WTC11 (cell line): ENCODE results near the gene GARS1. TPM values are rescaled to one million over a fixed set of nuclear protein-coding genes. Genes with fewer than 3 reads are reported as not detected.

ENCODE experiments used
- ATAC-seq: fragments of 200-7000 bp; cut with Tn5 transposase; 2 replicates; pipeline ENCODE4 v1.10.0; 2021; ENCODE audit warnings: mild to moderate bottlenecking, moderate library complexity
- CTCF ChIA-PET: fragments of 300-600 bp; sonication (Branson Sonifier 250); formaldehyde crosslinking; loops from one replicate; lab custom pipeline; 2021; ENCODE audit warnings: antibody characterized with exemption; lab: Charles Lee
- POLR2A ChIA-PET: fragments of 350-600 bp; sonication (Branson Sonifier 250); formaldehyde crosslinking; loops from one replicate; lab custom pipeline; 2021; ENCODE audit warnings: antibody characterized with exemption; lab: Charles Lee
- DNase-seq: peaks from one replicate; pipeline ENCODE4 v3.0.0; 2021; ENCODE audit warnings: low spot score
- H3K27ac Mint-ChIP-seq: 2 replicates; pipeline ENCODE4 v1.8.0; 2021; ENCODE audit warnings: mixed read lengths
- H3K27me3 Mint-ChIP-seq: 2 replicates; pipeline ENCODE4 v1.8.0; 2021; ENCODE audit warnings: low read depth, mild to moderate bottlenecking, moderate library complexity, mixed read lengths
- H3K36me3 Mint-ChIP-seq: 2 replicates; pipeline ENCODE4 v1.8.0; 2021; ENCODE audit warnings: mixed read lengths
- H3K4me1 Mint-ChIP-seq: 2 replicates; pipeline ENCODE4 v1.8.0; 2022; ENCODE audit warnings: mixed read lengths
- H3K4me3 Mint-ChIP-seq: 2 replicates; pipeline ENCODE4 v1.8.0; 2021; ENCODE audit warnings: mild to moderate bottlenecking, moderate library complexity, mixed read lengths
- H3K9me3 Mint-ChIP-seq: 2 replicates; pipeline ENCODE4 v1.8.0; 2021; ENCODE audit warnings: mixed read lengths
- CREB1 ChIP-seq: sonication (generic); formaldehyde crosslinking; IDR thresholded peaks from 2 replicates; pipeline ENCODE4 v1.8.0; 2023; ENCODE audit warnings: mild to moderate bottlenecking, missing genetic modification reagents
- EMX1 ChIP-seq: fragments of 250-450 bp; sonication (Bioruptor Pico); IDR thresholded peaks from 2 replicates; pipeline ENCODE4 v1.8.0; 2021; ENCODE audit warnings: mild to moderate bottlenecking
- ESRRA ChIP-seq: sonication (generic); formaldehyde crosslinking; IDR thresholded peaks from 2 replicates; pipeline ENCODE4 v1.8.1; 2022; ENCODE audit warnings: mild to moderate bottlenecking, missing genetic modification reagents, borderline replicate concordance
- FOXJ3 ChIP-seq: sonication (generic); formaldehyde crosslinking; IDR thresholded peaks from 2 replicates; pipeline ENCODE4 v1.9.0; 2021; ENCODE audit warnings: missing genetic modification reagents, mild to moderate bottlenecking, borderline replicate concordance
- FOXK1 ChIP-seq: sonication (generic); formaldehyde crosslinking; IDR thresholded peaks from 2 replicates; pipeline ENCODE4 v1.8.0; 2022; ENCODE audit warnings: mild to moderate bottlenecking, moderate library complexity, missing genetic modification reagents
- GRHL2 ChIP-seq: fragments of 250-450 bp; sonication (Bioruptor Pico); IDR thresholded peaks from 2 replicates; pipeline ENCODE4 v1.8.0; 2022; ENCODE audit warnings: mild to moderate bottlenecking, moderate library complexity; ENCODE audit not compliant: insufficient replicate concordance, severe bottlenecking
- GTF2I ChIP-seq: fragments of 250-450 bp; sonication (Bioruptor Pico); conservative IDR thresholded peaks from 2 replicates; pipeline ENCODE4 v1.4.0; 2021; ENCODE audit warnings: mild to moderate bottlenecking
- HMGA2 ChIP-seq: fragments of 250-450 bp; sonication (Bioruptor Pico); IDR thresholded peaks from 2 replicates; pipeline ENCODE4 v1.4.0; 2021; ENCODE audit warnings: mild to moderate bottlenecking, moderate library complexity
- JUN ChIP-seq: sonication (generic); formaldehyde crosslinking; IDR thresholded peaks from 2 replicates; pipeline ENCODE4 v1.8.0; 2023; ENCODE audit warnings: mild to moderate bottlenecking, missing genetic modification reagents
- KAT7 ChIP-seq: sonication (generic); formaldehyde crosslinking; IDR thresholded peaks from 2 replicates; pipeline ENCODE4 v1.8.1; 2023; ENCODE audit warnings: missing genetic modification reagents, mild to moderate bottlenecking, borderline replicate concordance
- MYBL2 ChIP-seq: sonication (generic); formaldehyde crosslinking; IDR thresholded peaks from 2 replicates; pipeline ENCODE4 v1.8.1; 2023; ENCODE audit warnings: mild to moderate bottlenecking, moderate library complexity, missing genetic modification reagents
- NFE2L1 ChIP-seq: sonication (generic); formaldehyde crosslinking; IDR thresholded peaks from 2 replicates; pipeline ENCODE4 v1.8.1; 2023; ENCODE audit warnings: missing genetic modification reagents
- RELA ChIP-seq: sonication (generic); formaldehyde crosslinking; IDR thresholded peaks from 2 replicates; pipeline ENCODE4 v1.8.1; 2022; ENCODE audit warnings: missing genetic modification reagents, mild to moderate bottlenecking, borderline replicate concordance
- TCF7 ChIP-seq: sonication (generic); formaldehyde crosslinking; IDR thresholded peaks from 2 replicates; pipeline ENCODE4 v1.8.0; 2022; ENCODE audit warnings: mild to moderate bottlenecking, low read depth, missing genetic modification reagents, moderate library complexity
- TEAD1 ChIP-seq: sonication (generic); formaldehyde crosslinking; IDR thresholded peaks from 2 replicates; pipeline ENCODE4 v1.8.0; 2022; ENCODE audit warnings: mild to moderate bottlenecking, missing genetic modification reagents
- ZNF263 ChIP-seq: sonication (generic); formaldehyde crosslinking; IDR thresholded peaks from 2 replicates; pipeline ENCODE4 v1.8.1; 2022; ENCODE audit warnings: low read depth, mild to moderate bottlenecking, moderate library complexity, missing genetic modification reagents
- ZNF396 ChIP-seq: fragments of 250-450 bp; sonication (Bioruptor Pico); IDR thresholded peaks from 2 replicates; pipeline ENCODE4 v1.8.0; 2021; ENCODE audit warnings: mild to moderate bottlenecking, moderate library complexity, borderline replicate concordance
- ZNF671 ChIP-seq: fragments of 250-450 bp; sonication (Bioruptor Pico); IDR thresholded peaks from 2 replicates; pipeline ENCODE4 v1.8.0; 2021; ENCODE audit warnings: mild to moderate bottlenecking
- total RNA-seq: library from RNA; stranded (reverse); gene quantifications from 3 replicates; pipeline ENCODE4 v1.2.3, GENCODE V29; 2021
- TF ChIP-seq, protein P1 (sequence below): fragments of 250-450 bp; sonication (Bioruptor Pico); IDR thresholded peaks from 2 replicates; pipeline ENCODE4 v1.8.0; 2021; ENCODE audit warnings: mild to moderate bottlenecking
- TF ChIP-seq, protein P2 (sequence below): sonication (generic); formaldehyde crosslinking; conservative IDR thresholded peaks from 2 replicates; pipeline ENCODE4 v1.8.1; 2022; ENCODE audit warnings: mild to moderate bottlenecking, missing genetic modification reagents
- TF ChIP-seq, protein P3 (sequence below): sonication (generic); formaldehyde crosslinking; IDR thresholded peaks from 2 replicates; pipeline ENCODE4 v1.8.0; 2022; ENCODE audit warnings: mild to moderate bottlenecking, missing genetic modification reagents
- TF ChIP-seq, protein P4 (sequence below): sonication (generic); formaldehyde crosslinking; IDR thresholded peaks from 2 replicates; pipeline ENCODE4 v1.8.1; 2022; ENCODE audit warnings: mild to moderate bottlenecking, moderate library complexity, missing genetic modification reagents
- TF ChIP-seq, protein P5 (sequence below): sonication (generic); formaldehyde crosslinking; IDR thresholded peaks from 2 replicates; pipeline ENCODE4 v1.8.1; 2023; ENCODE audit warnings: mild to moderate bottlenecking, missing genetic modification reagents, moderate library complexity
- TF ChIP-seq, protein P6 (sequence below): sonication (generic); formaldehyde crosslinking; IDR thresholded peaks from 2 replicates; pipeline ENCODE4 v1.8.1; 2022; ENCODE audit warnings: missing genetic modification reagents, borderline replicate concordance
- TF ChIP-seq, protein P7 (sequence below): sonication (generic); formaldehyde crosslinking; IDR thresholded peaks from 2 replicates; pipeline ENCODE4 v1.8.1; 2023; ENCODE audit warnings: mild to moderate bottlenecking, missing genetic modification reagents, moderate library complexity

GARS1 gene
- total RNA-seq, 1 experiment from 2014 or later = 236 TPM

DNA sequence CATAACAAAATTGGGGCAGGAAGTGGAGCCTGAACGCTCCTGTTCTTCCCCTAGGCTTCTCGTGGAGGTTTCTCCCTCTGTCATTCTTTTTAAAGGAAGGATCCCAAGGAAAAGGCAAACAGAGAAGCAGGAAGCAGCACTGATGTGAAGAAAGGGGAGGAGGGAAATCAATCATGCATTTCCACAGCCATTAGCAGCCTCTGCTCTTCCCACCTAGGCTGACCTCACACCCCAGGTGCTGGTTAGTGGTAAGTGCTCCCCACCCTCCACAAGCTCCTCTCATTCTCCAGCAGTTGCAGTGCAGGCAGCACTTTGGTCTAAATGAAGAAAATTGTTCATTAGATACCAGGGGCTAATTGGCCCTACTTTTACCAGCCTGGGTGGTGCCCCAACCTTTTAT is 85.0 kb downstream of the GARS1 start:
- no peak for TF ChIP-seq TCF7 (CRISPR knock-in tag)
- TF ChIP-seq, protein P1, sequence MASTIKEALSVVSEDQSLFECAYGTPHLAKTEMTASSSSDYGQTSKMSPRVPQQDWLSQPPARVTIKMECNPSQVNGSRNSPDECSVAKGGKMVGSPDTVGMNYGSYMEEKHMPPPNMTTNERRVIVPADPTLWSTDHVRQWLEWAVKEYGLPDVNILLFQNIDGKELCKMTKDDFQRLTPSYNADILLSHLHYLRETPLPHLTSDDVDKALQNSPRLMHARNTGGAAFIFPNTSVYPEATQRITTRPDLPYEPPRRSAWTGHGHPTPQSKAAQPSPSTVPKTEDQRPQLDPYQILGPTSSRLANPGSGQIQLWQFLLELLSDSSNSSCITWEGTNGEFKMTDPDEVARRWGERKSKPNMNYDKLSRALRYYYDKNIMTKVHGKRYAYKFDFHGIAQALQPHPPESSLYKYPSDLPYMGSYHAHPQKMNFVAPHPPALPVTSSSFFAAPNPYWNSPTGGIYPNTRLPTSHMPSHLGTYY (CRISPR knock-in tag) = no peak
- TF ChIP-seq, protein P2, sequence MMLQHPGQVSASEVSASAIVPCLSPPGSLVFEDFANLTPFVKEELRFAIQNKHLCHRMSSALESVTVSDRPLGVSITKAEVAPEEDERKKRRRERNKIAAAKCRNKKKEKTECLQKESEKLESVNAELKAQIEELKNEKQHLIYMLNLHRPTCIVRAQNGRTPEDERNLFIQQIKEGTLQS (CRISPR knock-in tag) = no peak
- TF ChIP-seq HMGA2 (CRISPR knock-in tag) = no peak
- TF ChIP-seq, protein P3, sequence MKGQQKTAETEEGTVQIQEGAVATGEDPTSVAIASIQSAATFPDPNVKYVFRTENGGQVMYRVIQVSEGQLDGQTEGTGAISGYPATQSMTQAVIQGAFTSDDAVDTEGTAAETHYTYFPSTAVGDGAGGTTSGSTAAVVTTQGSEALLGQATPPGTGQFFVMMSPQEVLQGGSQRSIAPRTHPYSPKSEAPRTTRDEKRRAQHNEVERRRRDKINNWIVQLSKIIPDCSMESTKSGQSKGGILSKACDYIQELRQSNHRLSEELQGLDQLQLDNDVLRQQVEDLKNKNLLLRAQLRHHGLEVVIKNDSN = no peak
- no peak for TF ChIP-seq EMX1 (CRISPR knock-in tag)
- peak; percentile 61; the same call in 1 of the 2 replicates for TF ChIP-seq ZNF263 (CRISPR knock-in tag)
- no peak for TF ChIP-seq ZNF396 (CRISPR knock-in tag)
- ChIA-PET POLR2A (no interaction called here), CTCF (interaction anchor here (0.8 to 1.6 kb wide), 4 partner anchors 15 to 111 kb away, joined by 3 to 4 read pairs (median 4); no protein-coding TSS in a partner anchor)
- peaks cover 46% of the 10 kb centered on the region for H3K4me1 Mint-ChIP-seq
- no peaks in the 10 kb centered on the region for H3K9me3 Mint-ChIP-seq
- ATAC-seq (no peak), DNase-seq (no peak)
- no peaks in the 10 kb centered on the region for H3K36me3 Mint-ChIP-seq
- peaks cover 66% of the 10 kb centered on the region for H3K27me3 Mint-ChIP-seq
- no peak overlapping the region for H3K27ac Mint-ChIP-seq
- H3K4me3 Mint-ChIP-seq = no peak overlapping the region

DNA sequence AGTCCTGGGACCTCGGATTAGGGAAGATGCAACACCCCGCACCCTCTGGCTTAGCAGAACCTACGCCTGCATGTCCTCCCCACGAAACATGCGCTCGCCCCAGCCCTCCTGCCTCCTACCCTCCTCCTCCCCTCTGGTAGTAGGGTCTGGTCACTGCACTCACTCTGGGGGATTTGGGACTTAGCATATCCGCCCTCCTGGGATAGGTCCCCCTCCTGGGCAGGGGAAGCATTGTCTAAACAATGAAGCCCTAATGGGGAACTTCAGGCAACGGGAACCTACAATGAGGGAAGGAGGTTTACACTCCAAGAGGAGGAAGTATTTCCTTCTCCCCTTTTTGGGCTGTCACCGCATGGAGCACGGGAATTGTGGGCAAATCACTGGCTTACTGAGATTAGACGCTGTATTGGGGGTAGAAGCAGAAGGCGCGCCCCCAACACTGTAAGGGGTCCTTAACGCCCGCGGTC is 86.7 kb downstream of the GARS1 start:
- H3K27ac Mint-ChIP-seq = no peak overlapping the region
- ATAC-seq (peak; percentile 51), DNase-seq (peak; percentile 36)
- H3K4me1 Mint-ChIP-seq = peaks cover 46% of the 10 kb centered on the region
- H3K27me3 Mint-ChIP-seq = peaks cover 74% of the 10 kb centered on the region
- no peaks in the 10 kb centered on the region for H3K36me3 Mint-ChIP-seq
- ChIA-PET POLR2A (no interaction called here), CTCF (interaction anchor here (0.6 to 4.2 kb wide), 16 partner anchors 10 to 760 kb away, joined by 3 to 57 read pairs (median 6); no protein-coding TSS in a partner anchor)
- TF ChIP-seq ESRRA (no peak), TEAD1 (CRISPR knock-in tag) (0 out of 2 replicates have a peak, but pooled peaks have one; percentile 37)
- TF ChIP-seq, protein P4, sequence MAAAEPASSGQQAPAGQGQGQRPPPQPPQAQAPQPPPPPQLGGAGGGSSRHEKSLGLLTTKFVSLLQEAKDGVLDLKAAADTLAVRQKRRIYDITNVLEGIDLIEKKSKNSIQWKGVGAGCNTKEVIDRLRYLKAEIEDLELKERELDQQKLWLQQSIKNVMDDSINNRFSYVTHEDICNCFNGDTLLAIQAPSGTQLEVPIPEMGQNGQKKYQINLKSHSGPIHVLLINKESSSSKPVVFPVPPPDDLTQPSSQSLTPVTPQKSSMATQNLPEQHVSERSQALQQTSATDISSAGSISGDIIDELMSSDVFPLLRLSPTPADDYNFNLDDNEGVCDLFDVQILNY (CRISPR knock-in tag) = 0 out of 2 replicates have a peak, but pooled peaks have one; percentile 8
- peak overlapping the region; percentile 79 for H3K4me3 Mint-ChIP-seq
- no peaks in the 10 kb centered on the region for H3K9me3 Mint-ChIP-seq

DNA sequence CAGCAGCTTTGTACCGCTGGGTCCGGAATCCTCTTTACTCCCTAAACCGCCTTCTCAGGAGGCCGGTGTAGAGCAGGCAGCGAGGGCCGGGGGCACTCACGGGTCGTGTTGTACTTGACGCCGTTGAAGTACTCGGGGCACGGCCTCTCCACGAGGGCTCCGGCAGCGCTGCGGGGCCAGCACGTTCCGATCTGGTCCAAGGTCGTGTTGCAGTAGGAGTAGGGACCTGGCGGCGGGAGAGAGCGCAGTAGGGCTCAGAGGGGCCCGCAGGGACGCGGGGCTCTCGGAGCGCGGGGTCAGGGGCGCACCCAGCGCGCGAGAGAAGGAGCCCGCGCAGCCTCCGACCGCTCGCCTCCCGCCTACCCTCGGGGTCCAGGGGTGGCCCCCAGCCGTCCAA is 87.1 kb downstream of the GARS1 start:
- no peaks in the 10 kb centered on the region for H3K9me3 Mint-ChIP-seq
- DNase-seq (peak; percentile 36), ATAC-seq (peak; percentile 13)
- no peak for TF ChIP-seq GRHL2 (CRISPR knock-in tag)
- TF ChIP-seq KAT7 = 0 out of 2 replicates have a peak, but pooled peaks have one; percentile 77
- TF ChIP-seq ZNF671 (CRISPR knock-in tag) = no peak
- TF ChIP-seq, protein P5, sequence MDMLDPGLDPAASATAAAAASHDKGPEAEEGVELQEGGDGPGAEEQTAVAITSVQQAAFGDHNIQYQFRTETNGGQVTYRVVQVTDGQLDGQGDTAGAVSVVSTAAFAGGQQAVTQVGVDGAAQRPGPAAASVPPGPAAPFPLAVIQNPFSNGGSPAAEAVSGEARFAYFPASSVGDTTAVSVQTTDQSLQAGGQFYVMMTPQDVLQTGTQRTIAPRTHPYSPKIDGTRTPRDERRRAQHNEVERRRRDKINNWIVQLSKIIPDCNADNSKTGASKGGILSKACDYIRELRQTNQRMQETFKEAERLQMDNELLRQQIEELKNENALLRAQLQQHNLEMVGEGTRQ (CRISPR knock-in tag) = no peak; the same call in 1 of the 2 replicates
- TF ChIP-seq GTF2I = no peak
- TF ChIP-seq, protein P6, sequence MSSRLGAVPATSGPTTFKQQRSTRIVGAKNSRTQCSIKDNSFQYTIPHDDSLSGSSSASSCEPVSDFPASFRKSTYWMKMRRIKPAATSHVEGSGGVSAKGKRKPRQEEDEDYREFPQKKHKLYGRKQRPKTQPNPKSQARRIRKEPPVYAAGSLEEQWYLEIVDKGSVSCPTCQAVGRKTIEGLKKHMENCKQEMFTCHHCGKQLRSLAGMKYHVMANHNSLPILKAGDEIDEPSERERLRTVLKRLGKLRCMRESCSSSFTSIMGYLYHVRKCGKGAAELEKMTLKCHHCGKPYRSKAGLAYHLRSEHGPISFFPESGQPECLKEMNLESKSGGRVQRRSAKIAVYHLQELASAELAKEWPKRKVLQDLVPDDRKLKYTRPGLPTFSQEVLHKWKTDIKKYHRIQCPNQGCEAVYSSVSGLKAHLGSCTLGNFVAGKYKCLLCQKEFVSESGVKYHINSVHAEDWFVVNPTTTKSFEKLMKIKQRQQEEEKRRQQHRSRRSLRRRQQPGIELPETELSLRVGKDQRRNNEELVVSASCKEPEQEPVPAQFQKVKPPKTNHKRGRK (CRISPR knock-in tag) = no peak
- no peak for TF ChIP-seq NFE2L1
- TF ChIP-seq FOXK1 (CRISPR knock-in tag) = peak; percentile 58; the same call in 1 of the 2 replicates
- no peak for TF ChIP-seq JUN (CRISPR knock-in tag)
- no peak for TF ChIP-seq FOXJ3 (CRISPR knock-in tag)
- TF ChIP-seq CREB1 (CRISPR knock-in tag) = 0 out of 2 replicates have a peak, but pooled peaks have one; percentile 4
- peak; percentile 64; the same call in 1 of the 2 replicates for TF ChIP-seq MYBL2 (CRISPR knock-in tag)
- TF ChIP-seq, protein P7, sequence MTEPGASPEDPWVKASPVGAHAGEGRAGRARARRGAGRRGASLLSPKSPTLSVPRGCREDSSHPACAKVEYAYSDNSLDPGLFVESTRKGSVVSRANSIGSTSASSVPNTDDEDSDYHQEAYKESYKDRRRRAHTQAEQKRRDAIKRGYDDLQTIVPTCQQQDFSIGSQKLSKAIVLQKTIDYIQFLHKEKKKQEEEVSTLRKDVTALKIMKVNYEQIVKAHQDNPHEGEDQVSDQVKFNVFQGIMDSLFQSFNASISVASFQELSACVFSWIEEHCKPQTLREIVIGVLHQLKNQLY (CRISPR knock-in tag) = no peak
- peak; percentile 42; the same call in 1 of the 2 replicates for TF ChIP-seq RELA (CRISPR knock-in tag)
- H3K27me3 Mint-ChIP-seq = peaks cover 73% of the 10 kb centered on the region
- no peak overlapping the region for H3K27ac Mint-ChIP-seq
- H3K36me3 Mint-ChIP-seq = no peaks in the 10 kb centered on the region
- ChIA-PET CTCF (interaction anchor here (0.6 to 4.2 kb wide), 29 partner anchors 11 to 761 kb away, joined by 3 to 57 read pairs (median 5); no protein-coding TSS in a partner anchor), POLR2A (interaction anchor here (0.8 to 1.4 kb wide), 3 partner anchors 13 to 88 kb away, joined by 3 to 5 read pairs (median 3); no protein-coding TSS in a partner anchor)
- peak overlapping the region; percentile 79 for H3K4me3 Mint-ChIP-seq
- peaks cover 46% of the 10 kb centered on the region for H3K4me1 Mint-ChIP-seq
